Endothelial cell (in vitro differentiated cells): ENCODE results near the gene GP1BA. TPM values are rescaled to one million over a fixed set of nuclear protein-coding genes. Genes with fewer than 3 reads are reported as not detected.

Experiments used
- DNase-seq: peaks from one replicate; pipeline ENCODE4 v3.0.0; 2021; ENCODE audit warnings: low spot score
- H3K27ac Mint-ChIP-seq: one replicate; pipeline ENCODE4 v1.8.0; 2021; ENCODE audit warnings: mixed read lengths, inconsistent platforms; ENCODE audit not compliant: unreplicated experiment
- H3K27me3 Mint-ChIP-seq: one replicate; pipeline ENCODE4 v1.8.0; 2021; ENCODE audit warnings: mild to moderate bottlenecking, moderate library complexity, mixed read lengths, inconsistent platforms; ENCODE audit not compliant: unreplicated experiment
- H3K36me3 Mint-ChIP-seq: one replicate; pipeline ENCODE4 v1.8.0; 2021; ENCODE audit warnings: mild to moderate bottlenecking, low read depth, mixed read lengths, inconsistent platforms; ENCODE audit not compliant: unreplicated experiment
- H3K4me1 Mint-ChIP-seq: one replicate; pipeline ENCODE4 v1.8.0; 2021; ENCODE audit warnings: mild to moderate bottlenecking, mixed read lengths, inconsistent platforms; ENCODE audit not compliant: unreplicated experiment
- H3K4me3 Mint-ChIP-seq: one replicate; pipeline ENCODE4 v1.8.0; 2021; ENCODE audit warnings: mild to moderate bottlenecking, mixed read lengths, inconsistent platforms; ENCODE audit not compliant: unreplicated experiment
- H3K9me3 Mint-ChIP-seq: one replicate; pipeline ENCODE4 v1.8.0; 2021; ENCODE audit warnings: mixed read lengths, inconsistent platforms; ENCODE audit not compliant: unreplicated experiment
- long read RNA-seq: library from polyadenylated mRNA; unstranded; transcript quantifications from one replicate; pipeline ENCODE4 v2.0.0, GENCODE V29; 2020; ENCODE audit not compliant: unreplicated experiment
- total RNA-seq: library from RNA; stranded (reverse); fragmentation: NEBNext Ultra II Directional; extraction: Animal tissue kit (Norgen Biotek cat#: 25700); gene quantifications from one replicate; pipeline ENCODE4 v1.2.1, GENCODE V29; 2021; ENCODE audit not compliant: unreplicated experiment
- TF ChIP-seq, protein P1 (sequence below): fragments of 200-600 bp; sonication (generic); IDR thresholded peaks from one replicate; pipeline ENCODE4 v1.5.0; 2021; ENCODE audit warnings: antibody characterized with exemption; ENCODE audit not compliant: unreplicated experiment

Gene GP1BA
- total RNA-seq = 1.3 TPM
- long read RNA-seq = 0 reads

GRCh38 chr17:4931963-4932362 is at the start of gene GP1BA:
Gene GP1BA (plus strand): TSS chr17:4932277. CDS start chr17:4932605, 328 bp downstream.
- Mint-ChIP-seq H3K4me1 (peaks cover 19% of the 10 kb centered on the region), H3K27ac (peak within 1 kb of the TSS; percentile 30), H3K27me3 (peaks cover 12% of the 10 kb centered on the region), H3K4me3 (peak within 1 kb of the TSS; percentile 13), H3K36me3 (peaks cover 23% of the 10 kb centered on the region), H3K9me3 (no peaks in the 10 kb centered on the region)
- DNase-seq = no peak
- TF ChIP-seq, protein P1, sequence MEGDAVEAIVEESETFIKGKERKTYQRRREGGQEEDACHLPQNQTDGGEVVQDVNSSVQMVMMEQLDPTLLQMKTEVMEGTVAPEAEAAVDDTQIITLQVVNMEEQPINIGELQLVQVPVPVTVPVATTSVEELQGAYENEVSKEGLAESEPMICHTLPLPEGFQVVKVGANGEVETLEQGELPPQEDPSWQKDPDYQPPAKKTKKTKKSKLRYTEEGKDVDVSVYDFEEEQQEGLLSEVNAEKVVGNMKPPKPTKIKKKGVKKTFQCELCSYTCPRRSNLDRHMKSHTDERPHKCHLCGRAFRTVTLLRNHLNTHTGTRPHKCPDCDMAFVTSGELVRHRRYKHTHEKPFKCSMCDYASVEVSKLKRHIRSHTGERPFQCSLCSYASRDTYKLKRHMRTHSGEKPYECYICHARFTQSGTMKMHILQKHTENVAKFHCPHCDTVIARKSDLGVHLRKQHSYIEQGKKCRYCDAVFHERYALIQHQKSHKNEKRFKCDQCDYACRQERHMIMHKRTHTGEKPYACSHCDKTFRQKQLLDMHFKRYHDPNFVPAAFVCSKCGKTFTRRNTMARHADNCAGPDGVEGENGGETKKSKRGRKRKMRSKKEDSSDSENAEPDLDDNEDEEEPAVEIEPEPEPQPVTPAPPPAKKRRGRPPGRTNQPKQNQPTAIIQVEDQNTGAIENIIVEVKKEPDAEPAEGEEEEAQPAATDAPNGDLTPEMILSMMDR = no peak

GRCh38 chr17:4884489-4884888 is 47.6 kb upstream of the GP1BA start:
- Mint-ChIP-seq H3K27me3 (peaks cover 5% of the 10 kb centered on the region), H3K27ac (no peak overlapping the region), H3K36me3 (peaks cover 45% of the 10 kb centered on the region), H3K9me3 (no peaks in the 10 kb centered on the region), H3K4me3 (no peak overlapping the region), H3K4me1 (no peaks in the 10 kb centered on the region)
- TF ChIP-seq, protein P1 = no peak
- DNase-seq = no peak

DNA sequence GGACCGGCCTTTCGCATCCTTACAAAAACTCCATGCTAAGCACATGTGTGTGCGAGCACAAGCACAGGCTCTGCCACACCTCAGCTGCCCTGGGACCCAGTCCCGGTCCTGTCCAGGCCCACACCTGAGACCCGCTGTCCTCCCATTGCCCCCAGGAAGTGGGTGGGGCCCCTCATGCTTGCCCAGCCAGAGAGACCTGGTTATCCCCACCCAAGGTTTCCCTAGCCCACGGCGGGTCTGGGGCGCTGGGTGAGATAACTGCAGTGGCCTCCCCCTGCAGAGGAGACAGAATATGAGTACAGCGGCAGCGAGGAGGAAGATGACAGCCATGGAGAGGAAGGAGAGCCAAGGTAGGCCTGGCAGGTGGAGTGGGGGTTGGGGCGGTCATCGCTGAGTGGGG is 45.2 kb upstream of the GP1BA start:
- TF ChIP-seq, protein P1 = no peak
- Mint-ChIP-seq H3K27me3 (peaks cover 9% of the 10 kb centered on the region), H3K9me3 (no peaks in the 10 kb centered on the region), H3K4me1 (no peaks in the 10 kb centered on the region), H3K4me3 (peak overlapping the region; percentile 25), H3K36me3 (peaks cover 45% of the 10 kb centered on the region), H3K27ac (no peak overlapping the region)
- DNase-seq = no peak

GRCh38 chr17:4887581-4887980 is 44.5 kb upstream of the GP1BA start:
- H3K27ac Mint-ChIP-seq = no peak overlapping the region
- H3K9me3 Mint-ChIP-seq = no peaks in the 10 kb centered on the region
- peaks cover 40% of the 10 kb centered on the region for H3K36me3 Mint-ChIP-seq
- H3K27me3 Mint-ChIP-seq = peaks cover 8% of the 10 kb centered on the region
- DNase-seq = no peak
- no peaks in the 10 kb centered on the region for H3K4me1 Mint-ChIP-seq
- H3K4me3 Mint-ChIP-seq = no peak overlapping the region
- TF ChIP-seq, protein P1 = no peak

- Mint-ChIP-seq H3K4me1 (no peaks in the 10 kb centered on the region), H3K4me3 (no peak overlapping the region), H3K27ac (no peak overlapping the region), H3K27me3 (peaks cover 12% of the 10 kb centered on the region), H3K9me3 (no peaks in the 10 kb centered on the region), H3K36me3 (peaks cover 27% of the 10 kb centered on the region)
- TF ChIP-seq, protein P1 = no peak
- no peak for DNase-seq
Measured at GRCh38 chr17:4891411-4892410, 40.4 kb upstream of the GP1BA start.
